Stromal cell of bone marrow (primary cell): ENCODE measurements around the gene CPNE4.

Source experiments
- DNase-seq: peaks from one replicate; pipeline ENCODE4 v3.0.0-alpha.2; 2012; ENCODE audit warnings: low read depth

Gene CPNE4

GRCh38 chr3:131692356-131692755 lies 342.5 kb downstream of the CPNE4 start:
- DNase-seq, result no peak

GRCh38 chr3:131690800-131691199 lies 344.0 kb downstream of the CPNE4 start:
- DNase-seq, result no peak

- peak; percentile 22 for DNase-seq
These were observed 346.4 kb downstream of the CPNE4 start for GRCh38 chr3:131688370-131688769.

- DNase-seq, result no peak
These were observed 365.2 kb downstream of the CPNE4 start for GRCh38 chr3:131669600-131669999.

GRCh38 chr3:131658771-131659170 lies 376.0 kb downstream of the CPNE4 start:
- DNase-seq, result no peak

- no peak for DNase-seq
These were observed 376.7 kb downstream of the CPNE4 start for GRCh38 chr3:131658115-131658514.

- no peak for DNase-seq
These were observed 379.6 kb downstream of the CPNE4 start for GRCh38 chr3:131655070-131655690.

GRCh38 chr3:131645638-131646037 lies 389.2 kb downstream of the CPNE4 start:
- DNase-seq, result no peak

- DNase-seq, result no peak
These were observed 398.5 kb downstream of the CPNE4 start for GRCh38 chr3:131636266-131636775.

GRCh38 chr3:131630807-131631206 lies 404.0 kb downstream of the CPNE4 start:
- DNase-seq, result no peak

GRCh38 chr3:131630097-131630496 lies 404.7 kb downstream of the CPNE4 start:
- DNase-seq, result no peak

- DNase-seq, result no peak
These were observed 411.4 kb downstream of the CPNE4 start for GRCh38 chr3:131623431-131623830.

GRCh38 chr3:131622726-131623125 lies 412.1 kb downstream of the CPNE4 start:
- DNase-seq, result no peak

GRCh38 chr3:131620977-131621376 lies 413.8 kb downstream of the CPNE4 start:
- no peak for DNase-seq

GRCh38 chr3:131619821-131620220 lies 415.0 kb downstream of the CPNE4 start:
- no peak for DNase-seq

GRCh38 chr3:131616719-131617118 lies 418.1 kb downstream of the CPNE4 start:
- no peak for DNase-seq

- DNase-seq, result no peak
These were observed 422.1 kb downstream of the CPNE4 start for GRCh38 chr3:131612745-131613144.

GRCh38 chr3:131610174-131610573 lies 424.6 kb downstream of the CPNE4 start:
- DNase-seq, result no peak

GRCh38 chr3:131608741-131609140 lies 426.1 kb downstream of the CPNE4 start:
- no peak for DNase-seq

GRCh38 chr3:131608296-131608695 lies 426.5 kb downstream of the CPNE4 start:
- no peak for DNase-seq

- no peak for DNase-seq
These were observed 428.9 kb downstream of the CPNE4 start for GRCh38 chr3:131605916-131606315.

- DNase-seq, result no peak
These were observed 432.6 kb downstream of the CPNE4 start for GRCh38 chr3:131602011-131602779.

- DNase-seq, result no peak
These were observed 437.0 kb downstream of the CPNE4 start for GRCh38 chr3:131597816-131598215.

- DNase-seq, result no peak
These were observed 437.9 kb downstream of the CPNE4 start for GRCh38 chr3:131596884-131597283.
